A549 (cell line): Measurements from ENCODE around the gene MON1A. TPM values are rescaled to one million over a fixed set of nuclear protein-coding genes. Genes with fewer than 3 reads are reported as not detected.

ENCODE experiments used
- ATAC-seq, 2 experiments: fragments of 200-7000 bp in 1 of 2; fragments of >200 bp in 1 of 2; cut with Nextera tagmentation in 1 of 2; cut with Tn5 transposase in 1 of 2; 3 replicates each; pipeline versions ENCODE4 v1.8.0 to v1.9.1; 2018 to 2020; ENCODE audit warnings: mild to moderate bottlenecking in 1 of 2, moderate library complexity in 1 of 2
- CTCF ChIA-PET: fragments of 300-600 bp; sonication (Branson Sonifier 250); formaldehyde crosslinking; extraction: SDS; loops from one replicate; lab custom pipeline; 2021; ENCODE audit warnings: antibody characterized with exemption, inconsistent platforms; lab: Yijun Ruan, JAX
- POLR2A ChIA-PET: fragments of 350-600 bp; formaldehyde crosslinking; extraction: SDS; loops from one replicate; lab custom pipeline; 2021; ENCODE audit warnings: antibody characterized with exemption, inconsistent platforms; lab: Yijun Ruan, JAX
- DNase-seq, 2 experiments: peaks; one replicate each; pipeline versions ENCODE4 v3.0.0 to v3.0.0-alpha.2; 2011 to 2016; ENCODE audit warnings: low read depth in 1 of 2, low spot score in 1 of 2
- FAIRE-seq: peaks from 2 replicates; lab custom pipeline; 2011; peaks lifted over from hg19 to GRCh38; lab: Jason Lieb, UNC
- H3K27ac ChIP-seq, 2 experiments: fragments of >200 bp; sonication (Bioruptor Twin); formaldehyde crosslinking; 3 replicates each; pipeline ENCODE4 v1.5.1; 2016 to 2017
- H3K4me1 ChIP-seq: fragments of >200 bp; sonication (Bioruptor Twin); formaldehyde crosslinking; 3 replicates; pipeline ENCODE4 v1.6.1; 2016
- H3K4me2 ChIP-seq: fragments of >200 bp; sonication (Bioruptor Twin); formaldehyde crosslinking; 3 replicates; pipeline ENCODE4 v1.6.1; 2016
- H3K4me3 ChIP-seq: fragments of >200 bp; sonication (Bioruptor Twin); formaldehyde crosslinking; 3 replicates; pipeline ENCODE4 v1.5.1; 2016
- H3K9me3 ChIP-seq: fragments of >200 bp; sonication (Bioruptor Twin); formaldehyde crosslinking; 3 replicates; pipeline ENCODE4 v1.6.1; 2016
- BCL3 ChIP-seq: fragments of >200 bp; sonication (Bioruptor Twin); formaldehyde crosslinking; IDR thresholded peaks from 3 replicates; pipeline ENCODE4 v1.6.1; 2016
- CBX2 ChIP-seq: fragments of 200-600 bp; sonication (generic); IDR thresholded peaks from 2 replicates; pipeline ENCODE4 v1.6.1; 2016; ENCODE audit warnings: low read depth, mild to moderate bottlenecking, borderline replicate concordance
- E2F6 ChIP-seq: IDR thresholded peaks from 2 replicates; pipeline ENCODE4 v1.6.1; 2012; ENCODE audit warnings: low read depth, borderline replicate concordance
- ELK1 ChIP-seq: fragments of 150-350 bp; IDR thresholded peaks from 2 replicates; pipeline ENCODE4 v1.6.1; 2014; ENCODE audit warnings: low read depth, mild to moderate bottlenecking, low read length
- EP300 ChIP-seq, 2 experiments: fragments of >200 bp; sonication (Bioruptor Twin); formaldehyde crosslinking; IDR thresholded peaks; 2 replicates in 1 of 2; 3 replicates in 1 of 2; pipeline ENCODE4 v1.6.1; 2016 to 2017
- HEYL ChIP-seq: fragments of 250-450 bp; sonication (Bioruptor Pico); IDR thresholded peaks from 2 replicates; pipeline ENCODE4 v1.8.0; 2021; ENCODE audit warnings: mild to moderate bottlenecking, moderate library complexity
- HOXA7 ChIP-seq: fragments of 250-450 bp; sonication (Bioruptor Pico); IDR thresholded peaks from 2 replicates; pipeline ENCODE4 v1.5.0; 2020; ENCODE audit warnings: mild to moderate bottlenecking, moderate library complexity
- HOXB13 ChIP-seq: fragments of 250-450 bp; sonication (Bioruptor Pico); IDR thresholded peaks from 2 replicates; pipeline ENCODE4 v1.5.0; 2020; ENCODE audit warnings: low read depth, mild to moderate bottlenecking, moderate library complexity
- MAFK ChIP-seq: fragments of 450-650 bp; IDR thresholded peaks from 2 replicates; pipeline ENCODE4 v1.6.1; 2014; ENCODE audit not compliant: partially characterized antibody
- MAZ ChIP-seq: fragments of 150-350 bp; IDR thresholded peaks from 2 replicates; pipeline ENCODE4 v1.6.1; 2014; ENCODE audit warnings: antibody characterized with exemption, low read depth, low read length, borderline replicate concordance
- MYC ChIP-seq: IDR thresholded peaks from 2 replicates; pipeline ENCODE4 v1.6.1; 2012; ENCODE audit warnings: mild to moderate bottlenecking, inconsistent platforms, low read length, improper control_type of control experiment, borderline replicate concordance
- NPAS2 ChIP-seq: fragments of 250-450 bp; sonication (Bioruptor Pico); IDR thresholded peaks from 2 replicates; pipeline ENCODE4 v1.8.0; 2022; ENCODE audit warnings: mild to moderate bottlenecking, moderate library complexity, borderline replicate concordance
- NR3C1 ChIP-seq: fragments of >200 bp; sonication (Bioruptor Twin); formaldehyde crosslinking; IDR thresholded peaks from 3 replicates; pipeline ENCODE4 v1.6.1; 2017
- PBX3 ChIP-seq: IDR thresholded peaks from 2 replicates; pipeline ENCODE4 v1.6.1; 2012
- PHF8 ChIP-seq: fragments of 200-600 bp; sonication (generic); IDR thresholded peaks from 2 replicates; pipeline ENCODE4 v1.6.1; 2016; ENCODE audit warnings: low read depth, mild to moderate bottlenecking, antibody characterized with exemption, moderate library complexity, borderline replicate concordance
- POLR2A ChIP-seq: IDR thresholded peaks from 2 replicates; pipeline ENCODE4 v1.6.1; 2012; ENCODE audit warnings: mild to moderate bottlenecking, low read length
- POLR2AphosphoS2 ChIP-seq: conservative IDR thresholded peaks from 2 replicates; pipeline ENCODE4 v1.6.1; 2012; ENCODE audit warnings: low read length, improper control_type of control experiment, inconsistent platforms
- SMC3 ChIP-seq: fragments of >200 bp; sonication (Bioruptor Twin); formaldehyde crosslinking; IDR thresholded peaks from 3 replicates; pipeline ENCODE4 v1.6.1; 2018; ENCODE audit warnings: inconsistent platforms
- SREBF2 ChIP-seq: fragments of 450-650 bp; IDR thresholded peaks from 2 replicates; pipeline ENCODE4 v1.6.1; 2014; ENCODE audit warnings: mild to moderate bottlenecking, moderate library complexity
- TFCP2L1 ChIP-seq: fragments of 250-450 bp; sonication (Bioruptor Pico); IDR thresholded peaks from 2 replicates; pipeline ENCODE4 v1.5.0; 2021; ENCODE audit warnings: mild to moderate bottlenecking
- ZSCAN20 ChIP-seq: fragments of 250-450 bp; sonication (Bioruptor Pico); IDR thresholded peaks from 2 replicates; pipeline ENCODE4 v1.8.0; 2022; ENCODE audit warnings: mild to moderate bottlenecking, moderate library complexity
- WGBS: methylation state at CpG from one replicate; pipeline ENCODE4 v1.1.6; 2017; ENCODE audit errors: missing lambda C conversion rate; 5-methylcytosine and 5-hydroxymethylcytosine counted together
- polyA plus RNA-seq, 4 experiments: library from polyadenylated mRNA; depleted of rRNA in 3 of 4; stranded (reverse); fragments of >200 nt; fragmentation: RNase III in 1 of 4; extraction: RNeasy Plus Mini Kit Qiagen cat#74134 plus additional on column Dnase treatment in 1 of 4; gene quantifications; 2 replicates in 3 of 4; 3 replicates in 1 of 4; pipeline ENCODE4 v1.2.3, GENCODE V29; 2011 to 2017

Gene MON1A
- polyA plus RNA-seq, 2 of the 4 experiments (the other 2 are of a cell fraction): 4.2 to 5.1 TPM

GRCh38 chr3:49911611-49912010 is 18.0 kb downstream of the MON1A start:
- DNase-seq (no peak), ATAC-seq (no peak), FAIRE-seq (no peak)
- TF ChIP-seq PHF8 (no peak), BCL3 (no peak), POLR2A (no peak), E2F6 (no peak), POLR2AphosphoS2 (no peak), ZSCAN20 (CRISPR knock-in tag) (no peak), ELK1 (no peak)
- POLR2A ChIA-PET: no interaction called here
- H3K4me2 ChIP-seq: no peak overlapping the region
- no peak overlapping the region for H3K27ac ChIP-seq
- no peaks in the 10 kb centered on the region for H3K9me3 ChIP-seq
- 79% methylated on average over 7 of the region's 15 CpGs for WGBS
- no peaks in the 10 kb centered on the region for H3K4me1 ChIP-seq
- CTCF ChIA-PET: interaction anchor here (0.5 to 1.2 kb wide), 4 partner anchors 9 to 18 kb away, joined by 3 to 4 read pairs (median 3); partner anchors contain the start of gene MON1A
- no peak overlapping the region for H3K4me3 ChIP-seq

GRCh38 chr3:49911124-49911420 is 18.5 kb downstream of the MON1A start:
- CTCF ChIA-PET: interaction anchor here (1.2 to 3.8 kb wide), 3 partner anchors 8 to 71 kb away, joined by 3 to 37 read pairs (median 7); partner anchors contain the start of gene MON1A
- TF ChIP-seq MYC (no peak), POLR2A (no peak), MAZ (no peak), HOXA7 (CRISPR knock-in tag) (no peak), TFCP2L1 (no peak), HOXB13 (no peak)
- TF ChIP-seq, all 56 proteins: peak for 0
- Histone ChIP-seq H3K4me1 (peaks cover under 1% of the 10 kb centered on the region; the same call in 2 of the 3 replicates), H3K4me3 (no peak overlapping the region), H3K9me3 (no peaks in the 10 kb centered on the region), H3K27ac (no peak overlapping the region), H3K4me2 (no peak overlapping the region)
- ATAC-seq (no peak), DNase-seq (no peak), FAIRE-seq (no peak)
- POLR2A ChIA-PET: interaction anchor here (0.6 kb wide), 1 partner anchor 11 kb away, joined by 5 read pairs; no protein-coding TSS in a partner anchor
- 95% methylated on average over 2 of the region's 2 CpGs for WGBS

- ATAC-seq (no peak), FAIRE-seq (no peak), DNase-seq (no peak)
- no peak for TF ChIP-seq EP300 (IDR thresholded peaks at IDR 0.05)
- TF ChIP-seq SREBF2: no peak
- no peak for TF ChIP-seq NR3C1
- no peak for TF ChIP-seq SMC3
- TF ChIP-seq MYC: no peak
- no peak for TF ChIP-seq NPAS2 (CRISPR knock-in tag)
- TF ChIP-seq HOXA7 (CRISPR knock-in tag): no peak
- no peak for TF ChIP-seq MAFK
- no peak for TF ChIP-seq PBX3
- no peak for TF ChIP-seq HEYL
- TF ChIP-seq TFCP2L1: no peak
- no peak for TF ChIP-seq CBX2
- ChIA-PET CTCF (interaction anchor here (1.2 to 3.8 kb wide), 3 partner anchors 8 to 70 kb away, joined by 3 to 37 read pairs (median 7); partner anchors contain the start of gene MON1A), POLR2A (interaction anchor here (0.6 kb wide), 1 partner anchor 10 kb away, joined by 5 read pairs; no protein-coding TSS in a partner anchor)
- no peaks in the 10 kb centered on the region for H3K9me3 ChIP-seq
- H3K4me2 ChIP-seq: no peak overlapping the region
- H3K4me3 ChIP-seq: no peak overlapping the region
- peaks cover 6% of the 10 kb centered on the region for H3K4me1 ChIP-seq
- WGBS: 96% methylated on average over 33 of the region's 48 CpGs
- H3K27ac ChIP-seq: no peak overlapping the region
These were observed 19.0 kb downstream of the MON1A start for GRCh38 chr3:49910409-49911123.
